ENCODE results near the gene CD300A. TPM values are rescaled to one million over a fixed set of nuclear protein-coding genes. Genes with fewer than 3 reads are reported as not detected.

CD300A gene
- total RNA-seq, 1 experiment from 2014 or later, result not detected

GRCh38 chr17:74432766-74433391 is 33.6 kb upstream of the CD300A start:
- Mint-ChIP-seq H3K27me3 (ENCODE audit: insufficient read depth, unreplicated experiment) (no peaks in the 10 kb centered on the region), H3K27ac (ENCODE audit: low read depth, unreplicated experiment) (no peak overlapping the region)
- POLR2A ChIA-PET, result interaction anchor here (1.1 to 1.4 kb wide), 2 partner anchors 12 to 20 kb away, joined by 3 to 4 read pairs; no protein-coding TSS in a partner anchor

GRCh38 chr17:74433421-74434121 is 32.9 kb upstream of the CD300A start:
- Mint-ChIP-seq H3K4me1 (ENCODE audit: insufficient read depth, unreplicated experiment) (peaks cover 17% of the 10 kb centered on the region), H3K27me3 (ENCODE audit: insufficient read depth, unreplicated experiment) (no peaks in the 10 kb centered on the region), H3K9me3 (ENCODE audit: unreplicated experiment) (no peaks in the 10 kb centered on the region), H3K36me3 (ENCODE audit: insufficient read depth, unreplicated experiment) (peaks cover 16% of the 10 kb centered on the region), H3K4me3 (ENCODE audit: unreplicated experiment) (peak overlapping the region; percentile 88), H3K27ac (ENCODE audit: low read depth, unreplicated experiment) (no peak overlapping the region)
- ChIA-PET POLR2A (interaction anchor here (1.1 to 1.4 kb wide), 2 partner anchors 12 to 19 kb away, joined by 3 to 4 read pairs; no protein-coding TSS in a partner anchor), CTCF (interaction anchor here (0.5 to 1.8 kb wide), 2 partner anchors 9 to 53 kb away, joined by 3 to 5 read pairs; no protein-coding TSS in a partner anchor)
- TF ChIP-seq CTCF (IDR thresholded peaks at IDR 0.05; ENCODE audit: unreplicated experiment), result no peak
- intact Hi-C loops (cut with micrococcal nuclease), result no loop called here
- DNase-seq (ENCODE audit: unreplicated experiment), result no peak
- BruUV-seq (replicated peaks), result no TSS peak

More at GRCh38 chr17:74432766-74433391, 33.6 kb upstream of the CD300A start:
- no peak for DNase-seq (ENCODE audit: unreplicated experiment)
- intact Hi-C loops (cut with micrococcal nuclease), result loop anchor here (1.0 kb wide), 1 partner anchor 11 kb away; no protein-coding TSS in a partner anchor
- peaks cover 16% of the 10 kb centered on the region for H3K36me3 Mint-ChIP-seq (ENCODE audit: insufficient read depth, unreplicated experiment)
- H3K4me3 Mint-ChIP-seq (ENCODE audit: unreplicated experiment), result peak overlapping the region; percentile 88
- BruUV-seq (replicated peaks), result no TSS peak
- no peaks in the 10 kb centered on the region for H3K9me3 Mint-ChIP-seq (ENCODE audit: unreplicated experiment)
- TF ChIP-seq CTCF (IDR thresholded peaks at IDR 0.05; ENCODE audit: unreplicated experiment), result no peak
- peaks cover 22% of the 10 kb centered on the region for H3K4me1 Mint-ChIP-seq (ENCODE audit: insufficient read depth, unreplicated experiment)
- CTCF ChIA-PET, result interaction anchor here (0.5 to 1.8 kb wide), 3 partner anchors 10 to 53 kb away, joined by 3 to 5 read pairs (median 3); no protein-coding TSS in a partner anchor

GRCh38 chr17:74435775-74436359 is 30.6 kb upstream of the CD300A start:
- H3K27me3 Mint-ChIP-seq (ENCODE audit: insufficient read depth, unreplicated experiment), result no peaks in the 10 kb centered on the region
- DNase-seq (ENCODE audit: unreplicated experiment), result no peak
- POLR2A ChIA-PET, result interaction anchor here (0.7 to 1.6 kb wide), 3 partner anchors 8 to 13 kb away, joined by 3 to 4 read pairs (median 4); no protein-coding TSS in a partner anchor
- BruUV-seq (replicated peaks), result no TSS peak
- intact Hi-C loops (cut with micrococcal nuclease), result no loop called here
- CTCF ChIA-PET, result interaction anchor here (1.1 to 2.6 kb wide), 3 partner anchors 21 to 57 kb away, joined by 3 to 15 read pairs (median 6); no protein-coding TSS in a partner anchor
- no peaks in the 10 kb centered on the region for H3K9me3 Mint-ChIP-seq (ENCODE audit: unreplicated experiment)
- H3K27ac Mint-ChIP-seq (ENCODE audit: low read depth, unreplicated experiment), result no peak overlapping the region
- peaks cover 12% of the 10 kb centered on the region for H3K4me1 Mint-ChIP-seq (ENCODE audit: insufficient read depth, unreplicated experiment)
- TF ChIP-seq CTCF (IDR thresholded peaks at IDR 0.05; ENCODE audit: unreplicated experiment), result no peak
- no peak overlapping the region for H3K4me3 Mint-ChIP-seq (ENCODE audit: unreplicated experiment)
- H3K36me3 Mint-ChIP-seq (ENCODE audit: insufficient read depth, unreplicated experiment), result peaks cover 28% of the 10 kb centered on the region

- DNase-seq (ENCODE audit: unreplicated experiment), result no peak
- intact Hi-C loops (cut with micrococcal nuclease), result no loop called here
- peaks cover 17% of the 10 kb centered on the region for H3K4me1 Mint-ChIP-seq (ENCODE audit: insufficient read depth, unreplicated experiment)
- POLR2A ChIA-PET, result interaction anchor here (0.7 to 1.0 kb wide), 3 partner anchors 10 to 38 kb away, joined by 4 to 6 read pairs (median 6); no protein-coding TSS in a partner anchor
- no peaks in the 10 kb centered on the region for H3K9me3 Mint-ChIP-seq (ENCODE audit: unreplicated experiment)
- no peak overlapping the region for H3K27ac Mint-ChIP-seq (ENCODE audit: low read depth, unreplicated experiment)
- peak; percentile 78 for TF ChIP-seq CTCF (IDR thresholded peaks at IDR 0.05; ENCODE audit: unreplicated experiment)
- peaks cover 45% of the 10 kb centered on the region for H3K36me3 Mint-ChIP-seq (ENCODE audit: insufficient read depth, unreplicated experiment)
- CTCF ChIA-PET, result interaction anchor here (0.6 to 2.6 kb wide), 10 partner anchors 9 to 823 kb away, joined by 3 to 15 read pairs (median 3); no protein-coding TSS in a partner anchor
- no peak overlapping the region for H3K4me3 Mint-ChIP-seq (ENCODE audit: unreplicated experiment)
- no peaks in the 10 kb centered on the region for H3K27me3 Mint-ChIP-seq (ENCODE audit: insufficient read depth, unreplicated experiment)
- no TSS peak for BruUV-seq (replicated peaks)
These were observed 28.7 kb upstream of the CD300A start for GRCh38 chr17:74437702-74438101.
